HTR-8/SVneo (cell line): ENCODE results near the gene ELAPOR2.
"Not testable (repeated sequence)": the region's sequence is repeated elsewhere in the genome, so short reads cannot be mapped to it uniquely, and the experiment has no call there.

ENCODE experiments used
- DNase-seq: peaks from one replicate; pipeline ENCODE4 v3.0.0; 2011; ENCODE audit warnings: low spot score, mixed read lengths; ENCODE audit not compliant: insufficient read length
- FAIRE-seq: peaks from 2 replicates; lab custom pipeline; 2011; peaks lifted over from hg19 to GRCh38; lab: Jason Lieb, UNC

ELAPOR2 gene

GRCh38 chr7:87044713-87045112, 14.7 kb downstream of the ELAPOR2 start:
- FAIRE-seq, DNase-seq: not testable (repeated sequence)

- not testable (repeated sequence) for DNase-seq, FAIRE-seq
Observed at GRCh38 chr7:87041586-87041985, 17.9 kb downstream of the ELAPOR2 start.

- not testable (repeated sequence) for DNase-seq, FAIRE-seq
Observed at GRCh38 chr7:87039691-87040299, 19.7 kb downstream of the ELAPOR2 start.

GRCh38 chr7:87038993-87039690, 20.3 kb downstream of the ELAPOR2 start:
- DNase-seq = no peak
- no peak for FAIRE-seq

GRCh38 chr7:87036985-87037384, 22.5 kb downstream of the ELAPOR2 start:
- DNase-seq = no peak
- FAIRE-seq = no peak

- DNase-seq (no peak), FAIRE-seq (no peak)
Observed at GRCh38 chr7:87032604-87033339, 26.7 kb downstream of the ELAPOR2 start.

GRCh38 chr7:87029078-87029477, 30.4 kb downstream of the ELAPOR2 start:
- no peak for FAIRE-seq
- no peak for DNase-seq

GRCh38 chr7:87028636-87029035, 30.8 kb downstream of the ELAPOR2 start:
- DNase-seq (no peak), FAIRE-seq (no peak)

GRCh38 chr7:87027900-87028299, 31.6 kb downstream of the ELAPOR2 start:
- FAIRE-seq = no peak
- no peak for DNase-seq

- DNase-seq = no peak
- FAIRE-seq = no peak
Observed at GRCh38 chr7:87021285-87021684, 38.2 kb downstream of the ELAPOR2 start.

- FAIRE-seq (no peak), DNase-seq (no peak)
Observed at GRCh38 chr7:87016606-87017005, 42.8 kb downstream of the ELAPOR2 start.

- no peak for FAIRE-seq
- DNase-seq = no peak
Observed at GRCh38 chr7:87013840-87014190, 45.6 kb downstream of the ELAPOR2 start.

GRCh38 chr7:87013136-87013839, 46.2 kb downstream of the ELAPOR2 start:
- no peak for DNase-seq
- FAIRE-seq = no peak
